ENCODE measurements around the gene CDHR1. TPM values are rescaled to one million over a fixed set of nuclear protein-coding genes. Genes with fewer than 3 reads are reported as not detected.

Gene CDHR1
- polyA plus RNA-seq, 1 donor from 2014 or later = 1.9 TPM

- no peaks in the 10 kb centered on the region for H3K79me2 ChIP-seq (replicated peaks; ENCODE audit: insufficient read depth, low read length)
- H3K9me3 ChIP-seq (ENCODE audit: low read length) = no peaks in the 10 kb centered on the region
- no peaks in the 10 kb centered on the region for H3K36me3 ChIP-seq (ENCODE audit: insufficient read depth, low read length)
- no peak overlapping the region for H3K4me2 ChIP-seq (ENCODE audit: low read length)
- H3F3A ChIP-seq (ENCODE audit: insufficient read depth, low read length, poor library complexity, severe bottlenecking) = no peaks in the 10 kb centered on the region
- no peaks in the 10 kb centered on the region for H3K27me3 ChIP-seq (ENCODE audit: insufficient read depth, low read depth, low read length)
- H3K9me2 ChIP-seq (ENCODE audit: insufficient read depth, low read length) = no peaks in the 10 kb centered on the region
- H4K20me1 ChIP-seq (ENCODE audit: insufficient read depth) = no peaks in the 10 kb centered on the region
- H2AFZ ChIP-seq (ENCODE audit: low read depth, low read length) = no peak overlapping the region
- H3K4me3 ChIP-seq (ENCODE audit: low read length) = no peak overlapping the region
- no peak overlapping the region for H3K27ac ChIP-seq (ENCODE audit: low read length)
- TF ChIP-seq MXI1 (conservative IDR thresholded peaks at IDR 0.05; ENCODE audit: poor library complexity, severe bottlenecking) = no peak
- H3K9ac ChIP-seq (ENCODE audit: low read length) = no peak overlapping the region
These were observed 38.0 kb downstream of the CDHR1 start for GRCh38 chr10:84232376-84232775.

GRCh38 chr10:84233940-84234339 is 39.6 kb downstream of the CDHR1 start:
- H3F3A ChIP-seq (ENCODE audit: insufficient read depth, low read length, poor library complexity, severe bottlenecking) = no peaks in the 10 kb centered on the region

More at GRCh38 chr10:84233940-84234339, 39.6 kb downstream of the CDHR1 start:
- Histone ChIP-seq H3K4me2 (ENCODE audit: low read length) (no peak overlapping the region), H2AFZ (ENCODE audit: low read depth, low read length) (no peak overlapping the region), H3K27ac (ENCODE audit: low read length) (no peak overlapping the region), H3K9me2 (ENCODE audit: insufficient read depth, low read length) (no peaks in the 10 kb centered on the region), H3K36me3 (ENCODE audit: insufficient read depth, low read length) (no peaks in the 10 kb centered on the region), H3K79me2 (replicated peaks; ENCODE audit: insufficient read depth, low read length) (no peaks in the 10 kb centered on the region), H3K9ac (ENCODE audit: low read length) (no peak overlapping the region), H4K20me1 (ENCODE audit: insufficient read depth) (no peaks in the 10 kb centered on the region), H3K4me3 (ENCODE audit: low read length) (no peak overlapping the region), H3K27me3 (ENCODE audit: insufficient read depth, low read depth, low read length) (no peaks in the 10 kb centered on the region), H3K9me3 (ENCODE audit: low read length) (no peaks in the 10 kb centered on the region)
- TF ChIP-seq POLR2AphosphoS5 (IDR thresholded peaks at IDR 0.05) (no peak), EP300 (conservative IDR thresholded peaks at IDR 0.05; ENCODE audit: poor library complexity, severe bottlenecking) (no peak), SMC3 (conservative IDR thresholded peaks at IDR 0.05; ENCODE audit: poor library complexity) (no peak), MXI1 (conservative IDR thresholded peaks at IDR 0.05; ENCODE audit: poor library complexity, severe bottlenecking) (no peak), TAF1 (IDR thresholded peaks at IDR 0.05; ENCODE audit: low read depth) (no peak), RAD21 (conservative IDR thresholded peaks at IDR 0.05) (no peak), REST (IDR thresholded peaks at IDR 0.05; ENCODE audit: borderline replicate concordance) (no peak), EZH2 (IDR thresholded peaks at IDR 0.05; ENCODE audit: borderline replicate concordance, insufficient read depth, low read length, poor library complexity, severe bottlenecking) (no peak), CTCF (IDR thresholded peaks at IDR 0.05; ENCODE audit: poor library complexity, severe bottlenecking) (no peak)
